Eye (tissue), 1 donor: ENCODE results near the gene RPE65.
"Not testable (repeated sequence)": the region's sequence is repeated elsewhere in the genome, so short reads cannot be mapped to it uniquely, and the experiment has no call there.

ENCODE experiments used
- DNase-seq: peaks from one replicate; pipeline ENCODE4 v3.0.0-alpha.2; 2015

RPE65 gene

DNA sequence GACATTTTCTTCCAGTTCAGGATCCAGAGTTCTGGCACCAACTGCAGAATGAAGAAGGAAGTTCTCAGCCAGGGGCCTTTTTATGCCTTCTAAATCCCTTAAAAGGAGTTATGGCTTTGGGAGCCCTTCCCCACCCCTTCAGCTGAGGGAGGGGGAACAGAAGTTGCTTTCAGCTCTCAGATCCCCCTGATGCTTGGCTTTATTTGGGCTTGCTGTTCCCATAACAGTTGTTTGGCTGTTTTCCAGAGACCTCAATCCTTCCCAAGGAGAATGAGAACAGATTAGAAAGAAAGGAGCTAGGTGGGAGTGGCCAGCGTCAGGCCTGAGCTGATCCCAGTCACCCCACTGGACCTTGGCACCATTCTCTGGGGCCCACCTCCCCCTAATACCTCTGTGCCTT lies at the start of gene RPE65:
Gene RPE65 (minus strand): TSS at position 54 of the 400 bp plus-strand sequence. CDS start 49 bp downstream, at position 5.
- peak; percentile 53 for DNase-seq

DNA sequence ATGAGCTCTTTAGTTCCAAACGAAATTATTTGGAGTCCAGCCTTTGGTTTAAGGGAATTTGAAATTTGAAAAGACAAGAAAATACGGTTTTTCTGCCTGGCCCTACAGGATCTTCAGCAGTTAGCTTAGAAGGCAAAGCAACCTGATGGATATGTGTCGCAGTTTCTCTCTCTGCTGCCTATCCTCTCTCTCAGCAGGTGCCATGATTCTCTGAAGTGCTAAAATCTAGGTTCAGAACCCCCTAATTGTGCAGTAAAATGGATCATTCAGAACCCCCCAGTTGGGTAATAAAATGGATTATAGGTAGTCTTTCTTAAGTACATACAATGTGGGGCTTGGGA lies 47.6 kb upstream of the RPE65 start:
- DNase-seq: no peak

DNA sequence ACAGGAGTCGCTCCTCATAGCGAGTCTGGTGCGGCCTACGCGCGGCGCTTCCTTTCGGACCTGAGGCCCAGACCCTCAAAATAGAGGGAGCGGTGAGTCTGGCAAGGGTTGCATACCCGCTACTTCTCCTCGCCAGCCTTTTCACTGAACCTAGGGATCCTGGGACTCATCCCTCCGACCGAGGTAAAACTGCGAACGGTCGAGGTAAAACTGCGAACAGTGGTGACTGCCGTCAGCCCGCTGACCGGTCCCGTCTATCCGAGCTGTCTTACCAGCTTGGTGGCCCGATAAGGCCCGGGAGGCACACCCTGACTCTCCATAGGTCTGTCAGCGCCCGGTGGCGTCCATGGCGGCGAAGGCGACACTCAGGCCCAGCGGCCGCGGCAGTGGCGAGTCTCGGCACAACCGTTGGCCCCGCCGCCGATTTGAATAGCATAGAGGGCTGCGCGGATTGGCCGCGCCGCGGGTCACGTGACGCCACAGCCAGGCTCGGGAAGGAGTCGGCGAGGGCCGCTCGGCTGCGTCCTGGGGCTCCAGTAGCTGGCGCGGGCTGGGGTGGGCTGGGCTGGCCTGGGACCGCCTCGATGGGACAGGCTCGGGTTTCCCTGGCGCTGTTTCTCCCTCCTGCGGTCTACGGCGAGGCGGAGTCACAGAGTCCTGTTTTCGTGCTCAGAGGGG lies 47.1 kb upstream of the RPE65 start, which contains the start of gene DEPDC1:
Gene DEPDC1 (minus strand): TSS at position 403 of the 678 bp plus-strand sequence. CDS start 83 bp downstream, at position 320.
- peak; percentile 97 for DNase-seq

DNA sequence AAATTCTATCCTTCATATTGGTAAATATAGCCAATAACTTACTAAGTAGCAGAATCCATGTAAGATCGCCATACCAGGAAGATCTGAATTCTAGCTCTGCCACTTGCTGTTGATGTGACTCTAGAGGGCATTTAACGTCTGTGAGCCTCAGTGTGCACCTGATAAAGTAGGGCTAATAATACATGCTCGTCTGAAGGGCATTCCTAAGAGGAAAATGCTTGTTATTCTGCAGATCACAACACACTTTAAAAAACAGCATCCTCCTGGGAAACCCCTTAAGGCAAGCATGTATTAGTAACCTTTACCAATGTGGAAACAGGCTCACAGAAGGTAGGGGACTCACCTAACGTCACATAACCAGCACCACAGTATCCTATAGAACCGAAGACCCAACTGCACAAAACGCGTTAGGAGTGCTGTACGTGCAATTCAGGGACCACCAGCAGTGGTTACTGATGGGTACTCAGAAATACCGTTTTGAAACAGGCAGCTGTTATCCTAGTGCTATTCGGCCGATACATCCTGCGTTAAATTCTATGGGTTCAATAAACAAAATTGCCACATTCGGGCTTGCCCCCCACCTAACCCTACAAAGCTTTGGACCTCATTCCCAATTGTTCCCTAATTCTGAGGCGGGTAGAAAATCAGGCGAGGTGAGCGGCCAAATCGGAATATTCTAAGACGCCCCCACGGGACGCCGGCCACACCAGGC lies 46.4 kb upstream of the RPE65 start:
- DNase-seq: no peak

DNA sequence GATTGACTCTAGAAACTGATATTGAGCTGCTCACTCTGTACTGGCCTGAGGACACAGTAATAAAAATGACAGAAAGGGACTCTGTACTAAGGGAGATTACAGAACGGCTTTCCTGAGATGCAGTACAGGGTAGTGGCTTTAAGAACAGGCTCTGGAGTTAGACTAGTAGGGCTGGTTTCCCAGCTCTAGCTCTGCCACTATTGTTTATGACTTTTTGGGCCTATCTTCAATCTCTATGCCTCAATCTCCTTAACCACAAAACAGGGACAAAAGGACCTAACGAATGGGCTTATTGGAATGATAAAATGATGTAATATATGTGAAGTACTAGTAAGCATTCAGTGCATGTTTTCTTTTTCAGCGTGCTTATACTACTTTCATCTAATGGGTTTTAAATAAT lies 45.8 kb upstream of the RPE65 start:
- DNase-seq: no peak

DNA sequence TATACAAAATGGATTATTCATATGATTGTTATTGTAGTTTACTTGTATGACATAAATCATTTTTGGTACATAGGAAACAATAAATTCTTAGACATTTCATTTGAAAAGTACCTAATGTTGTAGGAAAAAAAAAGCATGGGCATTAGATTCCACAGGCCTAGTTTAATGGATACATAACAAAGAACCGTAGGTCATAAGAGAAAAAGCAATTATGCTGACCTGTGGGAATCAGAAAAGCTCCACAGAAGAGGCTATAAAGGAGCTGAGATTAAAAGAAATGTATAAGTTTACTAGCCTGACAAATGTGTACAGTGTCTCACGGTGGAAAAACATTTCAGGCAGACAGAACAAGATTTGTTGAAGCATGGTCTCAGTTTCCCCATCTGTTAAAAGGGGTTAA lies 43.4 kb upstream of the RPE65 start:
- DNase-seq: no peak

DNA sequence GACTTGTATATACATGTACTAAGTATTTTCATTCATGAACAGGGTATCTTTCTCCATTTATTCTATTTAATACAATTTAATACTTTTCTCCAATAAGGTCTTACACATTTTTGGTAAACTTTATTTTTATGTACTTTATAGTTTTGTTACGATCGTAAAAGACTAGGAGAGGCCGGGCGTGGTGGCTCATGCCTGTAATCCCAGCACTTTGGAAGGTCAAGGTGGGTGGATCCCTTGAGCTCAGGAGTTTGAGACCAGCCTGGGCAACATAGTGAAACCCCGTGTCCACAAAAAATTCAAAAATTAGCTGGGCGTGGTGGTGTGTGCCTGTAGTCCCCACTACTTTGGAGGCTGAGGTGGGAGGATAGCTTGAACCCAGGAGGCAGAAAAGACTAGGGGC lies 42.5 kb upstream of the RPE65 start:
- DNase-seq: not testable (repeated sequence)

DNA sequence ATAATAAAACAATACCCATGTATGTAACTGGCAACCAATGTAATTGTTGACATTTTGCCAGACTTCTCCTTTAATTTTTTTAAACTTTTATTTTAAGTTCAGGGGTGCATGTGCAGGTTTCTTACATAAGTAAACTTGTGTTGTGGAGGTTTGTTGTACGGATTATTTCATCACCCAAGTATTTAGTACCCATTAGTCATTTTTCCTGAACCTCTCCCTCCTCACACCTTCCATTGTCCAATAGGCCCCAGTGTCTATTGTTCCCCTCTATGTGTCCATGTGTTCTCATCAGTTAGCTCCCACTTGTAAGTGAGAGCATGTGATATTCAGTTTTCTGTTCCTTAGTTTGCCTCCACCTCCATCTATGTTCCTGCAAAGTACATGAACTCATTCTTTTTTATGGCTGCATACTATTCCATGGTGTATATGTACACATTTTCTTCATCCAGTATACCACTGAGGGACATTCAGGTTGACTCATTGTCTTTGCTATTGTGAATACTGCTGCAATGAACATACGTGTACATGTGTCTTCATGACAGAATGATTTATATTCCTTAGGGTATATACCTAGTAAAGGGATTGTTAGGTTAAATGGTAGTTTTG lies 40.4 kb upstream of the RPE65 start:
- DNase-seq: no peak

DNA sequence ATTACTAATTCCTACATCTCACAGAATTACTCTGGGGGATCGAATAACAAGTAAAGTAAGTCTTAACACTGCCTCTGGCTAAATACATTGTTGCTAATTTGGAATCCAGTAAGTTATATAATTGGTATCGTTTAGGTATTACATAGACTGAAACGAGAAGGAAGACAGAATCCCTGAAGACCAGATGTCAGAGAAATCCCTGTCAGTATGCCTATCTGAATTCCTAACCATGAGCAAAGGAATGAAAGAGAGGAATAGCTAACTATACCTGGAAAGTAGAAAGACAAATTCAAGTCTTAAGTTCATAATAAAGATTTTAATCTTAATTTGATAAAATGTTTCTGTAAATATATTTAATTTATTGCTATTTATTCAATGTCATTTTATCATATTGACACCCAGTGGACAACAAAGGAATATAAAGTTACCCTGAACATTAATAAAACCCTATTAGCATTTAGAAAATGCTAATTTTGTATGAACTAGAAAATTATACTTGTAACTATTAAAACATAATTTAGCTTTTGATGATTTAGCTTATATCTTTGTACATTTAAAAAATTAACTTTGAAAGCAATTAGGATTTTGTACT lies 35.8 kb upstream of the RPE65 start:
- no peak for DNase-seq

DNA sequence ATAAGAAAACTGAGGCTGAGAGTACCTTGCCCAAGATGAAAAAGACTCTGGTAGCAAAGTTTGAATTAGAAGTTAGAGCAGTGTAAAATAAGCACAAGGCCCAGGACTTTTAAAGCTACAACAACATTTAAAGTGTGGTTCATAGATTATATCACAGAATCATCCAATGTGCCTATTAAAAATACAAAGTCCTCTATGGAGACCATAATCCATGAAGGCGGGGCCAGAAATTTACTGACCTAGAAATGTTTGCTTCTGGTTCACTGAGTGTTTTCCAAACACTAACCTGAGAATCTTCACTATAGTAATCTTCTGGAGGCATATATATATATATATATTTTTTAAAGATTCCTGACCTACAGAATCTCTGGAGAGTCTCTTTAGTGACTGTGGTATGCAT lies 34.9 kb upstream of the RPE65 start:
- DNase-seq: no peak

DNA sequence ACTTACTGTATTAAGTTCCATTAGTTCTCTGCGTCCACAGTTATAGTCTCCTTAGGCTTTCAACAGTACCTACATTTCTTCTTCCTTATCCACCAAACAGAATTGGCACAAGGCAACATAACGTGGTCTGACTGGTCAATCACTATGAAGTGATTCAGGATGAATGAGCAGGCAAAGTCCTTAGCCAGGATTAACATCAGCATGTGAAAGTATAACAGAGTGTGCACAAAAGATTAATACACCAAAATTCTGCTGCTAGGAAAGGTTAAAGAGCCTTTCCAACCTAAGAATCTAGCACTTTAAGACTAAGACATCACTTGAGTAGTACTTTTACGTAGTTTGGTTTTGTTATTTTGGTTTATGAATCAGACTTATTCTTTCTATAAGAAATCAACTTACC lies 31.3 kb upstream of the RPE65 start:
- no peak for DNase-seq

DNA sequence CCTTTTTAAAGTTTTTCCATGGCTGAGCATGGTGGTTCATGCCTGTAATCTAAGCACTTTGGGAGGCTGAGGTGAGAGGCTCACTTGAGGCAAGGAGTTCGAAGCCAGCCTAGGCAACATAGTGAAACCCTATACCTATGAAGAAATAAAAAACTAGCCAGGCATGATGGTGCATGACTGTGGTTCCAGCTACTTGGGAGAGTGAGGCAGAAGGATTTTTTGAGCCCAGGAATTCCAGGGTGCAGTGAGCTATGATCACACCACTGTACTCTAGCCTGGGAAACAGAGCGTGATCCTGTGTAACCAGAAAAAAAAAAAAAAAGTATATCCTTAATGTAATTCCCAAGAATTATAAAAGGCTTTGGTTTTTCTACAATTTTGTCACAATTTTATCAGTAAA lies 29.7 kb upstream of the RPE65 start:
- DNase-seq: no peak

DNA sequence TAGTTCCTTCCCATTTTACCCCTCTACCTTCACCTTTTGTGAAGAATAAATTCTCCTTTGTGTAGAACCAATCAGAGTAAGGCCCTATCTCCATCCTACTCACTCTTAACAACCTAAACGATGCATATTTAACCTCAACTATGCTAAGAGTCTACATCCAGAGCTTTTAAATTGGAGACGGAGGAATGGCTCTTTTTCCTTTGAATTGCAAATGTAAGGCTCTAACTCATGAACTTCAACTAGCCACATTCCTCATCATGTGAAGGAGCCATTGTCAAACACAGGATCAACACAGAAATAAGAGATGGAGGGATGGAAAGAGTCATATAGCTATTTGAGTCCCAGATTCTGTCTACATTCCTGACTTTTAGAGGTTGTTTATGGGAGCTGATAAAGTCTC lies 28.9 kb upstream of the RPE65 start:
- DNase-seq: no peak

DNA sequence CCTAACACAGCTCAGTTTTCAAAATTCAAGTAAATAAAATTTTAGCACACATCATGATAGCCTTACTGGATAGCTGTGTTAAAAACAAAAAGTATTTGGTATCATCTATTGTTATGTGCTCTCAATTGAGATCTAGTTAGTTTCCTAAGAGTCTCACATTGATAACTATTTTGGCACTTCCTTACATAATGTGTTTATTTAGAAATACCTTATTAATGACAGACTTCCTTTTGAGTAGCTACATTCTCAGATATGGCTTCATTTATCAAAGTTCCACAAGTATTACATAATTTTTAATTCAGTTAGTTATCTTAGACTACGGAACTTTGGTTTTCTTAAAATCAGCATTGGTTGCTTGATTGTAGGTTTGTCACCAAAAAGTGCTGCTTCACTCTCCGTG lies 26.9 kb upstream of the RPE65 start:
- DNase-seq: not testable (repeated sequence)

DNA sequence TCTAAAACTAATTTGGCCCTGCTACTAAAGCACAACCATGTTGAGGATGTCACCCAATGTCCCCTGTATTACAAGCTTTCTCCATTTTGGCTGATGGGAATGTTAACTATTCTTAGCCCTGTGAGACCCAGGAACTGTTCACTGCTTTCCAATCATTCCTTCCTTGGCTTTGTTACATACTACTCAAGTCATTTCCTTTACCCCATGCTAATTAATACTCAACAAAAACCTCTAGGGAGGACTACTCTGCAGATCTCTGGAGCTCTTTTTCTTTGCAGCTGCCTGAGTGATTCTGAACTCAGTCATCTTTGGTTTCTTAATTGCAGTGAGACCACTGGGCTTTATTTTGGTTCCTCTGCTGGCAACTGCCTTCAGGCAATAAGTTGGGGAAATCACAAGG lies 23.3 kb upstream of the RPE65 start:
- no peak for DNase-seq

DNA sequence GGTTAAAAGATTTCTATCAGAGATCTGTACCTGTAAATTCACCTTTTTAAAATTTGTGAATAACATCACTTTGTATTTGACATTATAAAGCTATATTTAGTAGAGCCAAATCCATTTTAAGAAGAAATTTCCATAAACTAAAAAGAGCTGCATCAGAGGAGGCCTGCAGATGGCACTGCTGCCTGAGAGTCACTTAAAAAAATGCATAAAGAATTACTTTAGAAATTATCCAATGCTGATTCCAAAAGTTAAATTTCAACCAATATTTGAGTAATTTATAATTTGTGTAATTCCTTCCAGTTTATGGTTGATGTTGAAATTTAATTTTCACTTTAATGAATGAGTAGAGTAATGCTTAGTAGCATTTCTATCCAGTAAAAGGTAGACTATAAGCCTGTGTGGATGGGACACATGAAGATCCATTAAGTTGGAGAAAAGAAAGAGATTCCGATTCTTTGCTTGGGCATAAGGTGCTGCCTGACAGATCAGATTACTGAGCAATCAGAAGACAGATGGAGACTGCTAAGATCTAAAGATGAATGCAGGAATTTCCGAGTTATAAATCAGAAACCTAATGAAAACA lies 20.7 kb upstream of the RPE65 start:
- peak; percentile 41 for DNase-seq

DNA sequence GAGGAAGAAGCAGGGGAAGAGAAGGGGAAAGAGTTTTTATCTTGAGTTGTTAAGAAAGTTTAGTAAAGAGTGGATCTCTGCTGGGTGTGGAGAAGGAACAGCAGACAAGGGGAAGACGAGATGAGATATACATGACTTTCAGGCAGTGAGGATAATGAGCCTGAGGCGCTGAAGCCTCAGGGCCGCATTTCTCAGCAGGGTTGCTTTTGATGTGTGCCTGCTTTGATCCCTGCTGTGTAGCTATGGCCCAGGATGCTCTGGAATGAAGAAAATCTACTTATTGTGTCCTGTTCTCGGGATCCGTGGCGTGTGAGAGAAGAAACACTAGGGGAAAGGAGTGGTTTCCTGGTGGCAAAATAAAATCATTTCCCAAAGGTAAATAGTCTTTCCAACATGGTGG lies 15.1 kb upstream of the RPE65 start:
- peak; percentile 19 for DNase-seq

DNA sequence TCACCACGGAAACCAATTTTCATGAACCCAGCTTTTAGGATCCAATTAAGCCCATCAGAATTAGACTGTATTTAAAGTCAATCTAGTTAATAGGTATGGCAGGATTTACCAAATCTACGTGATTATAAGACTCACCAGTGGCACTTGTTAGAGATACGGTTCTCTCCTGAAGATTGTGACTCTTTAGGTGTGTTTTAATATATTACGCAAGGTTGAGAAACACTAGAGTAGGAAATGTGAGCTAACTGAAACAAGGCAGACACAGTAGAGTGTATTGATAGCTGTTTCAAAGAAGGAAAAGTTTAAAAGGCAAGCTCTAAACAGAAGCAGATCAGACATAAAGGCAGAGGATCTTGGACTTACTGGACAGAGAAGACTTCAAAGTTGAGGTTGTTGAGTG lies 11.2 kb upstream of the RPE65 start:
- no peak for DNase-seq

DNA sequence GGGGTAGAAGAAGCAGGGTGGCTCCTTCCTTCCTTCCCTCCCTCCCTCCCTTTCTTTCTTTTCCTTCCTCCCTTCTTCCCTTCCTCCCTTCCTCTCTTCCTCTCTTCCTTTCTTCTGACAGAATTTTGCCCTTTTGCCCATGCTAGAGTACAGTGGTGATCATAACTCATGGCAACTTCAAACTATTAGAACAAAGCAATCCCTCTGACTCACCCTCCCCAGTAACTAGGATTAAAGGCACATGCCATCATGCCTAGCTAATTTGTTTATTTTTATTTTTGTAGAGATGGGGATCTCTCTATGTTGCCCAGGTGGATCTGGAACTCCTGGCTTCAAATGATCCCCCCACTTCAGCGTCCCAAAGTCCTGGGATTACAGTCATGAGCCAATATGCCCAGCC lies 10.0 kb upstream of the RPE65 start:
- no peak for DNase-seq

DNA sequence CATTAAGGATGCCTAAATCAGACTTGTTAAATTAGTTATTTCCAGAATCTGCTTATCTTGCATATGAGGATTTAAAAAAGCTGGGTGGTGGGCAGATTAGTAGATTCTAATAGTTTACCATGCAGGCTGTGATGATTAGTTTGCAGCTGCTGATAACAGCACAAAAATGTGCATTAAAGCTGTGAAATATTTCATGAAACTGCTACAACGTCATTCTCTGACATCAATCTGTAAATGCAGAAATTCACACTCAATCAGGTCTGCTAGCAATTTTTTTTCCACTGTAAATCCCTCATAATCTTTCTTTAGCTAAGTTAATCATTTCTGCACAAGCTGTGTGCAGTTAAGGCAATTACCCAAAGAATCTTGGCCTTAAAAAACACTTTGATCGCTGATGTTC lies 9.3 kb upstream of the RPE65 start:
- DNase-seq: no peak

DNA sequence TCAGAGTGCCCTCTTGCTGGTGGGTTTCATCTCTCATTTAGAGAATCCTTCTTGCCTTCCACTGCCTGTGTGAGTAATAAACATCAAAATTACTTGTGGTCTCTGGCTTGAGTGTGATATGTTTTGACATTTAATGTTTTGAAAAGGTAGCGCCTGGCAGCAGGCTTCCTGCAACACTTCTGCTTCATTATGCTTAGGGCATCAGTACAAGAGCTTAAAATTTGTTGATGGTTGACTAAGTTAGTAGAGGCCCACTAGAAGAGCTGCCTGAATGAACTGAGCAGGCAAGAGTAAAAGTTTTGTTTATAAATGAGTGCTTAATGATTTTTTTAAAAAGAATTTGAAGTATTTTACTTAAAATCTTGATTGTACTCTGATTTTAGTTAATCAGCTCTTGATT lies 6.4 kb upstream of the RPE65 start:
- peak; percentile 53 for DNase-seq

DNA sequence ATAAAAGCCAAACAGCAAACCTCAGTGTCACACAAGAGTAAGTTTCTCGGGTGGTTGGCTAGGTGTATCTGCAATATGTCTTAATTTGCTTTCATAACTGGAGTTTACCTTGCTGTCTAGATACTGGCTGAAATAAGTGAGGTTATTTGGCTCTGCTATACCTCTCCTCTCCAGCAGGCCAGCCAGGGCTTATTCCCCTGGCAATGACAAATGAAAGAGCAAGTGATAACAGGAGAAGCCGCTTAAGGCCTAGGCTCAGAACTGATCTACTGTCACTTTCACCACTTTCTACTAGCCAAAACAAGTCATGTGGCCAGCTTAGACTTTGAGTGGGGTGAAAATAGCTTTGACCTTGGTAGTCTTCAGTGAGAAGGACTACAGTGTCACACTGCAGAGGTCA lies 4.8 kb upstream of the RPE65 start:
- no peak for DNase-seq

DNA sequence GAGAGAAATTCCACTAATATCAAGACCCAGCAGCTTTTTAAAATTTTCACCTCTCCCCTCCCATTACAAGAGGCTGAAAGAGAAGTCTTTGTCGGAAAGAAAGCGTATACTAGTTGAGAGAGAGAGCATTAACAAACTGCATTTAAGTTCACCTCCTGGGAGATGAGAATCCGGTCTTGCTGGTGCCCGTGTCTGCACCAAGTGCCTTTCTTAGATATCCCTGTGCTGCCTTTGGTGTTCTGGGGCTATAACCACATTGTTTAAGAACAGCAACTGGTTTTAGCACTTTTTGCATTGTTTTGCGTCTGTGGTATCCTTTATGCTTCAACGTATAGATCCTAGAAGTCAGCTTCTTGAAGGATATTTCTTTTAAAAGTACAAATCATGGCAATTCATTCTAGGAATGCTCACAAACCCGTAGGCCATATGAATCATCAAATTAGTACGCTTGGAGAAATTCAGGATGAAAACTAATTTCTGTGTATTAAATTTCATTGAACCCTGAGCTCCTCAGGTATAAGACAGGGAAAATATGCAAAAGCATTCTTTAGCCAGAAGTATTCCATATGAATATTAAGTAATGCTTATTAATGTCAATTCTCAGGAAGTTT lies 3.4 kb upstream of the RPE65 start:
- DNase-seq: peak; percentile 19
